Measurements from ENCODE around the gene SCART1. TPM values are rescaled to one million over a fixed set of nuclear protein-coding genes. Genes with fewer than 3 reads are reported as not detected.
"Not testable (repeated sequence)": the region's sequence is repeated elsewhere in the genome, so short reads cannot be mapped to it uniquely, and the experiment has no call there.

Gene SCART1
- total and polyA plus RNA-seq, 12 donors = 0.42 to 5.5 (median 2.0) TPM

DNA sequence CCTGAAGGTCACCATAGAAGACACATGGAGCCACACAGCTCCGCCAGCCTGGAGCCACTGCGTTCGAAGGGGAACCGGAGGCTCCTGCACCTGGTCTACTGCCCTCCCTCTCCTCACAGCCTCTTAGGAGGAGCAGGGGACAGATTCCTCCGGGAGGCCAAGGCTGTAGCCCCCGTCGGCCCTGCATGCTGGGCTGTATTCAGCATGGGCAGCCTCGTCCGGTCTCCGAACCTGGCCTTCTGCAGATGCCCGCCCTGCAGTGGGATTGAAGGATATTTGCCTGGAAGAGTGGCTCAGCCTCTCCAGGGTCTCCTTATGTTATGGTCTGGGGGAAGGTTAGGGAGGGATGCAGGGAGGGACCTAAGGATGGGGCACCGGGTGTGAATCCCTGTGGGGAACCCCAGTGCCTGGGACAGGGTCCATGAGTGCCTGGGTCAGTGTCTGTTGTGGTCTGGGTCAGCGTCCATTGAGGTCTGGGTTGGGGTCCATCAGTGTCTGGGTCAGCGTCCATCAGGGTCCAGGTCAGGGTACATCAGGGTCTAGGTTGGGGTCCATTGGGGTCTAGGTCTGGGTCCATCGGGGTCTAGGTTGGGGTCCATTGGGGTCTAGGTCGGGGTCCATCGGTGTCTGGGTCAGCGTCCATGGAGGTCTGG, 13.0 kb upstream of the SCART1 start:
- no peak for DNase-seq
- H3K27me3 ChIP-seq = no peaks in the 10 kb centered on the region
- H3K4me3 ChIP-seq = no peak overlapping the region
- intact Hi-C loops (cut with DNase I) = no loop called here
- WGBS, 4 donors = 91 to 97% (median 93%) methylated on average over 6 to 18 of the region's 18 CpGs
- no peak overlapping the region for H3K27ac ChIP-seq
- no peaks in the 10 kb centered on the region for H3K36me3 ChIP-seq (replicated peaks in 1 of 2)
- peaks cover 4 to 5% of the 10 kb centered on the region in 2 donors for H3K4me1 ChIP-seq (replicated peaks in 1 of 2)
- TF ChIP-seq CTCF (IDR thresholded peaks at IDR 0.05) = no peak
- TF ChIP-seq POLR2A (IDR thresholded peaks at IDR 0.05) = no peak
- no peaks in the 10 kb centered on the region for H3K9me3 ChIP-seq (replicated peaks in 1 of 3)

GRCh38 chr10:133441356-133441755, 12.4 kb upstream of the SCART1 start:
- WGBS, 4 donors = 70 to 90% (median 79%) methylated on average over 4 to 12 of the region's 21 CpGs
- DNase-seq = peak in 1 of 7 donors; percentile 25

GRCh38 chr10:133441780-133442179, 12.0 kb upstream of the SCART1 start:
- no peaks in the 10 kb centered on the region for H3K27me3 ChIP-seq
- H3K4me3 ChIP-seq = no peak overlapping the region
- H3K4me1 ChIP-seq (replicated peaks in 1 of 2) = peaks cover 4 to 5% of the 10 kb centered on the region in 2 donors
- no peak for TF ChIP-seq POLR2A (IDR thresholded peaks at IDR 0.05)
- TF ChIP-seq CTCF (IDR thresholded peaks at IDR 0.05) = no peak
- intact Hi-C loops (cut with DNase I) = no loop called here
- H3K36me3 ChIP-seq (replicated peaks in 1 of 2) = no peaks in the 10 kb centered on the region
- peak in 3 of 7 donors; percentile 9 to 42 (median 10) for DNase-seq
- peaks cover 0 to 3% (median 0%) of the 10 kb centered on the region in 3 donors for H3K9me3 ChIP-seq (replicated peaks in 1 of 3)
- WGBS, 4 donors = 79 to 92% (median 81%) methylated on average over 7 to 12 of the region's 12 CpGs
- H3K27ac ChIP-seq = no peak overlapping the region

More at GRCh38 chr10:133441356-133441755, 12.4 kb upstream of the SCART1 start:
- H3K9me3 ChIP-seq (replicated peaks in 1 of 3); H3K36me3 ChIP-seq (replicated peaks in 1 of 2); intact Hi-C loops (cut with DNase I); H3K27me3 ChIP-seq; H3K4me1 ChIP-seq (replicated peaks in 1 of 2); H3K4me3 ChIP-seq; H3K27ac ChIP-seq: not testable (repeated sequence)

DNA sequence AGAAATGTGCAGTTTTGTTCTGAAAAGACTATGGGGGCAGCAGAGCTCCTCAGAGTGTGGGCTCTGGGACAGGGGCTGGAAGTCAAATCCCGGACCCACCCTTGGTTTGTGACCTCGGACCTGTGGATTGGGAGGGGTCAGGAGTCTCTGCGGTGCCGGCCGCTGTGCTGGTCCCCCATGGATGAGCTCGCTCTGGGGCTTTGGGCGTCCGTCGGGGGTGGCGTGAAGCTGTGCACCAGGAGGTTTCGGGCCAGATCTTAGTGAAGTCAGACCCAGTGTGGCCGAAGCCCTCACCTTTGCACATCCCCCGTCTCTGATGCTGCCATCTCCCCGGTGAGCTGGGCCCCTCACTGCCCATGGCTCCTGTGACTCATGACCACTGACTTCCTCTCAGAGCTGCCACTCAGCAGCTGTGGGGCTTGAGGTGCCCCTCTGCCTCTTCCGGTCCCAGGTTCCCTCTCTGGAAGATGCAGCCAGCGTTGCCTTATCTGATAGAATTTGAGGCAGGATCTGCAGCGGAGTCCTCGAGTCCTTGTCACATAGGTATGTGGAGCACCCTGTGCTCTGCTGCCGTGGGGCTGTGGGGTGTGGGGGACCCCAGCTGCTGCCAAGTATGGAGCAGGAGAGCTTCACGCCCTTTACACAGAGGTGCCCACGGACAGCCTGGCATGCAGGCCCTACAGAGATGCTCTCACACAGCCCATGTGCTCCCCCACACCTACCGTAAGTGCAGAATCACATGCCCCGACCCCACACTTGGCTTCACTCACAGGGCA, 11.4 kb upstream of the SCART1 start:
- no peak for TF ChIP-seq CTCF (IDR thresholded peaks at IDR 0.05)
- TF ChIP-seq POLR2A (IDR thresholded peaks at IDR 0.05) = no peak
- Histone ChIP-seq H3K36me3 (replicated peaks in 1 of 2) (no peaks in the 10 kb centered on the region), H3K4me1 (replicated peaks in 1 of 2) (peaks cover 4 to 5% of the 10 kb centered on the region in 2 donors), H3K27me3 (no peaks in the 10 kb centered on the region), H3K4me3 (no peak overlapping the region), H3K27ac (no peak overlapping the region), H3K9me3 (replicated peaks in 1 of 3) (peaks cover 0 to 9% (median 0%) of the 10 kb centered on the region in 3 donors)
- 76 to 82% (median 78%) methylated on average over 8 to 23 of the region's 23 CpGs for WGBS, 4 donors
- peak in 2 of 7 donors; percentile 17 to 35 for DNase-seq
- intact Hi-C loops (cut with DNase I) = no loop called here
